Mammary epithelial cell (primary cell): ENCODE data around the gene WIZ.

ENCODE experiments used
- EZH2 ChIP-seq: IDR thresholded peaks from 2 replicates; pipeline ENCODE4 v1.6.1; 2012; ENCODE audit warnings: low read length, inconsistent platforms, borderline replicate concordance
- TF ChIP-seq, protein P1 (sequence below), 2 donors: IDR thresholded peaks in 1 of 2; conservative IDR thresholded peaks in 1 of 2; 2 replicates each; pipeline ENCODE4 v1.5.1; 2011 to 2012; ENCODE audit warnings: inconsistent platforms in 2 of 2, low read length in 2 of 2, mild to moderate bottlenecking in 2 of 2, control low read depth in 1 of 2, low read depth in 1 of 2; ENCODE audit not compliant: insufficient read depth in 1 of 2; ENCODE audit errors: extremely low read depth in 1 of 2

DNA sequence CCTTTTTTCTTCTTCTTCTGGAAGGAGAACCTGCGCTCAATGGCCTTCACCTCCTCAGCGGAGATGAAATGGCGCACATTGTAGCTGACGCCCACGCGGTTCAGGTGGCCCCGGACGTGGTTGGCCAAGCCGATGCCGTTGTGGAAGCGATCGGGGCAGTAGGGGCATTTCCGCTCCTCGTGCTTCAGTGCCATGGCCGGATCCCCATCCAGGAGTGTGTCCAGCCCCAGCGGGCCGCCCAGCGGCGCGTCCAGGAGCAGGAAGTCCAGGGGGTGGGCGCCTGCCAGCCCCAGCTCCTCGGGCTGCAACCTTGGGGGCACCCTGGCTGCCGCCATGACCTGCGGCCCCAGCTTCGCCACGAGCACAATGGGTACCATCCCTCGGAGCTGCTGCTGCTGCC lies 11.2 kb downstream of the WIZ start:
- TF ChIP-seq, protein P1, sequence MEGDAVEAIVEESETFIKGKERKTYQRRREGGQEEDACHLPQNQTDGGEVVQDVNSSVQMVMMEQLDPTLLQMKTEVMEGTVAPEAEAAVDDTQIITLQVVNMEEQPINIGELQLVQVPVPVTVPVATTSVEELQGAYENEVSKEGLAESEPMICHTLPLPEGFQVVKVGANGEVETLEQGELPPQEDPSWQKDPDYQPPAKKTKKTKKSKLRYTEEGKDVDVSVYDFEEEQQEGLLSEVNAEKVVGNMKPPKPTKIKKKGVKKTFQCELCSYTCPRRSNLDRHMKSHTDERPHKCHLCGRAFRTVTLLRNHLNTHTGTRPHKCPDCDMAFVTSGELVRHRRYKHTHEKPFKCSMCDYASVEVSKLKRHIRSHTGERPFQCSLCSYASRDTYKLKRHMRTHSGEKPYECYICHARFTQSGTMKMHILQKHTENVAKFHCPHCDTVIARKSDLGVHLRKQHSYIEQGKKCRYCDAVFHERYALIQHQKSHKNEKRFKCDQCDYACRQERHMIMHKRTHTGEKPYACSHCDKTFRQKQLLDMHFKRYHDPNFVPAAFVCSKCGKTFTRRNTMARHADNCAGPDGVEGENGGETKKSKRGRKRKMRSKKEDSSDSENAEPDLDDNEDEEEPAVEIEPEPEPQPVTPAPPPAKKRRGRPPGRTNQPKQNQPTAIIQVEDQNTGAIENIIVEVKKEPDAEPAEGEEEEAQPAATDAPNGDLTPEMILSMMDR (conservative IDR thresholded peaks at IDR 0.05 in 1 of 2, IDR thresholded peaks at IDR 0.05 in 1 of 2; ENCODE audit: extremely low read depth in 1 of 2, insufficient read depth in 1 of 2, low read depth in 1 of 2, low read length in 2 of 2) = no peak
- TF ChIP-seq EZH2 = no peak
